SKM-1 (cell line): ENCODE data around the gene COL28A1.
"Not testable (repeated sequence)": the region's sequence is repeated elsewhere in the genome, so short reads cannot be mapped to it uniquely, and the experiment has no call there.

Source experiments
- DNase-seq: peaks from one replicate; lab custom pipeline; 2025; ENCODE audit not compliant: unreplicated experiment; lab: John Stamatoyannopoulos, UW

The COL28A1 gene

GRCh38 chr7:7418997-7419396 is 116.7 kb downstream of the COL28A1 start:
- no peak for DNase-seq

- DNase-seq: no peak
Measured at GRCh38 chr7:7417851-7418250, 117.8 kb downstream of the COL28A1 start.

DNA sequence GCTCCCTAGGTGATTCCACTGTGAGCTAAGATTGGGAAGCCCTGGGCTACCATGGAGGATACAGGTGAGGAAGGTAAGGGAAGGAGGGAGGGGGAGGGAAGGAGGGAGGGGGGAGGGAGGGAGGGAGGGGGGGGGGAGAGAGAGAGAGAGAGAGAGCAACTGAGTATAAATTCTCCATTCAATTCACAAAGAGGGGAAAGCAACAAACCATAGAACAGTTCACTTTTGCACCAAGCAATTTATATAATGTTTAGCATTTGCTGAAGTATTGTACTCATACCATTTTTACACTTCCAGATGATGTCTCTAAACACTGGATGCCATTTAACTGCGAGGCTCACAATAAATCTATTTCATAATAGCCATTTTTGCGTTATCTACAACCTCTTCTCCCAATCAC is 118.3 kb downstream of the COL28A1 start:
- no peak for DNase-seq

GRCh38 chr7:7416031-7416858 is 119.4 kb downstream of the COL28A1 start:
- DNase-seq: no peak

GRCh38 chr7:7414791-7415603 is 120.7 kb downstream of the COL28A1 start:
- DNase-seq: no peak

GRCh38 chr7:7408001-7408770 is 127.5 kb downstream of the COL28A1 start:
- DNase-seq: no peak

DNA sequence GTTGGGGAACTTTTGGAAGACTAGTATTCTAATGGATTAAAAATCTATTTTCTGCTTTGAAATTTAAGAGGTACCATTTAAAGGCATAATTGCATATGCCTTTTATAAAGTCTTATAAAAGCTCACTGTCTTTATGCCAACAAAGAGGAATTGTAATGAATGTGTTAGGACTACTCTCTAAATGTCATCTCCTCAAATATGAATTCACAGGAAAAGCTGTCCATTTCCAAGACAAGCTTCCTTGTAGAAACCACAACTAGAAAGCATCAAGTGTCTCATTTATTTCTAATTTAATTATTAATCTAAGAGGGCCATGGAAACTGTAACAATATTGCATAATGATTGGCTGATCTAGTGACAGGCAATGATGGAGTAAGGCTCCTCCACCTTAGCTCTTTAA is 130.2 kb downstream of the COL28A1 start:
- DNase-seq: no peak

GRCh38 chr7:7399707-7400106 is 136.0 kb downstream of the COL28A1 start:
- DNase-seq: no peak

DNA sequence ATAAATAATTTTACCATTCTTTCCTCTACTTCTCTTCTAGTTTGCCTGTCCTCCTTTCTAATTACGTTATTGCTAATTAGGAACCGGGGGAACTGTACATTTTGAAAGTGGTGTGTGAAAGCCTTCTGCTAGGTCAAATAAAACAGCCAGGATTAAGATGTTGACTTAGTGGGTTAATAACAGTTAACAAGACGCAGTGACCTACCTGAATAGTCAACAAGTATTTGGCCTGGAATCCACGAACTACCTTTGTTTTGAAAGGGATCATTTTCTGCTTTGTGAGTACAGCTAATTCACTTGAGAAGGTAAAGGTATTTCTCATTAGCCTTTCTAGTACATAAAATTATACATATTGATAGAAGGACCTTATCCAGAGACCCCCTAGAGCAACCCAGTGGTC is 139.9 kb downstream of the COL28A1 start:
- no peak for DNase-seq

GRCh38 chr7:7388164-7388563 is 147.5 kb downstream of the COL28A1 start:
- not testable (repeated sequence) for DNase-seq

- no peak for DNase-seq
Measured at GRCh38 chr7:7385421-7385820, 150.3 kb downstream of the COL28A1 start.

- no peak for DNase-seq
Measured at GRCh38 chr7:7384228-7384627, 151.4 kb downstream of the COL28A1 start.

DNA sequence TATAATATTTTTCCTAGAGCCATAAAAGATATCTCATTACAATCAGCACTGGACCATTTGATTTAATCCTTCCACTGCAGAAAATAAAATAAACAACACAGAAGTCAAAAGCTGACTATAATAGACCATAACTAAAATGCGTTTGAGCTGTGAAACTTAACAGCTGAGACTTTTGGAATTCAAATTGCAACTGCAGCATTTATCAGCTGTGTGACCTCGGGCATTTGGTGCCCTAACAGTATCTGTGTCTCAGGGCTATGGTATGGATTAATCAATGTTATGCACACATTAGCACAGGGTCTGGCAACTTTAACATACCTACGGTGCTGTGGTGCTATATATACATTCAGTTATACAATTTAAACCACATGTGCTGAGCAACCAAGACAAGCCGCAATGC is 160.1 kb downstream of the COL28A1 start:
- DNase-seq: no peak

- no peak for DNase-seq
Measured at GRCh38 chr7:7370076-7370475, 165.6 kb downstream of the COL28A1 start.

DNA sequence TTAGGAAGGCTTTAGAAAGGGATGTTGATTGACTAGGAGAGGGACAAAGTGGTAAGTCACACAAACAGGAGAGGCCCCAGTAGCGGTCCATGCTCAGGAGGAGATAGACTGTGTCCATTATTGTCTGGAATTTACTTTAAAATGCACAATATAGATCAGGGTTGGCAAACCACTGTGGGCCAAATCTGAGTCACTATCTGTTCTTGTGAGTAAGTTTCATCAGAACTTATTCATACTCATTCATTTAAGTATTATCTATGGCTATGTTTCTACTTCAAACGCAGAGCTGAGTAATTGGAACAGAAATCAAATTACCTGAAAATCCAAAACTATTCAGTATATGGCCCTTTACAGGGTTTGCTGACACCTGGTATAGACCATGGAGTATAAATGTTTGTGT is 166.5 kb downstream of the COL28A1 start:
- DNase-seq: no peak

GRCh38 chr7:7354674-7355073 is 181.0 kb downstream of the COL28A1 start:
- no peak for DNase-seq

DNA sequence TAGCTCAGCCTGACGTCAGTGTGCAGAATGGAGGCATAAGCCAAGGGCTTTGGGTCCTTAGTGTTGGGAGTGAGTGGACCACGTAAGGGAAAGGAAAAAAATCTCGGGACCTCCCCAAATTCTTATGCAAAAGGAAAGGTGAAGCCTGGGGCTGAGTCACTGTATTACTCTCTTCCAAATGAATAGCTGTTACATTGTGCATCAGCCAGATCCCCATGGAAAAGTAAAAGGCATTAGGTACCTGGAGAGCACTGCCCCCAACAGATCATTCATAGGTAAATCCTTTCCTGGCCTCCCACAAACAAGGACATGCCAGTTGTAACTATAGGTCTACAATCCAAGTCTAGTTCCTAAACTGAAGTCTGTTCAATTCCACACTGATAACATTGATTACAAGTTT is 182.8 kb downstream of the COL28A1 start:
- no peak for DNase-seq

- DNase-seq: no peak
Measured at GRCh38 chr7:7351832-7352231, 183.8 kb downstream of the COL28A1 start.

DNA sequence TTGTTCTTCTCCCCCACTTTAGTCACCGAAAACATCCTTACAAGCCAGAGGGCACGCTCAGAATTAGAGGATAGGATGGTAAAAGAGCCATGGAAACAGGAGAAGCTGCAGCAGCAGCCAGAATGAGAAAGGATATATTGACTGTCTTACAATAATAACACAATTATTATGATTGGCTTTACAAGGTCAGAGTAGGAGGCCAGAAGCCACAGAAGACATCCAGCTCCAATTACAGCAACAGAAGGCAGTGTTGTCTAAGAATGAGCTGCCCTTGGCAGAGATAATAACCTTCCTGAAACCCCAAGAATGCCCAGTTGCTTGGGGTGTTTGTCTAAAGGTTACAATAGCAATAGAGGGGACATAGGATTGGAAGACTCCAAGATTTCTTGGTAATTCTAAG is 184.5 kb downstream of the COL28A1 start:
- DNase-seq: no peak

GRCh38 chr7:7349156-7349555 is 186.5 kb downstream of the COL28A1 start:
- no peak for DNase-seq

- no peak for DNase-seq
Measured at GRCh38 chr7:7347045-7347444, 188.6 kb downstream of the COL28A1 start.

- no peak for DNase-seq
Measured at GRCh38 chr7:7344583-7344982, 191.1 kb downstream of the COL28A1 start.
